Mesothelial cell of epicardium (in vitro differentiated cells): ENCODE data around the gene SPC24. TPM values are rescaled to one million over a fixed set of nuclear protein-coding genes. Genes with fewer than 3 reads are reported as not detected.

Source experiments
- DNase-seq, 2 experiments: peaks; one replicate each; pipeline ENCODE4 v3.0.0; 2021; ENCODE audit warnings: low spot score in 2 of 2; ENCODE audit not compliant: unreplicated experiment in 2 of 2
- H3K27ac Mint-ChIP-seq: 2 replicates; pipeline ENCODE4 v1.8.0; 2021; ENCODE audit warnings: mixed read lengths
- H3K27me3 Mint-ChIP-seq: 2 replicates; pipeline ENCODE4 v1.8.0; 2021; ENCODE audit warnings: low read depth, mixed read lengths
- H3K36me3 Mint-ChIP-seq: 2 replicates; pipeline ENCODE4 v1.8.0; 2021; ENCODE audit warnings: mixed read lengths
- H3K4me1 Mint-ChIP-seq: 2 replicates; pipeline ENCODE4 v1.8.0; 2021; ENCODE audit warnings: mixed read lengths
- H3K4me3 Mint-ChIP-seq: 2 replicates; pipeline ENCODE4 v1.8.0; 2021; ENCODE audit warnings: mild to moderate bottlenecking, moderate library complexity, mixed read lengths
- H3K9me3 Mint-ChIP-seq: 2 replicates; pipeline ENCODE4 v1.8.0; 2021; ENCODE audit warnings: mixed read lengths
- total RNA-seq: library from RNA; stranded (reverse); gene quantifications from 3 replicates; pipeline ENCODE4 v1.2.1, GENCODE V29; 2021
- TF ChIP-seq, protein P1 (sequence below): fragments of 200-600 bp; sonication (generic); IDR thresholded peaks from one replicate; pipeline ENCODE4 v1.5.0; 2021; ENCODE audit warnings: antibody characterized with exemption; ENCODE audit not compliant: unreplicated experiment

The SPC24 gene
- total RNA-seq, 1 donor from 2014 or later = 22.0 TPM

DNA sequence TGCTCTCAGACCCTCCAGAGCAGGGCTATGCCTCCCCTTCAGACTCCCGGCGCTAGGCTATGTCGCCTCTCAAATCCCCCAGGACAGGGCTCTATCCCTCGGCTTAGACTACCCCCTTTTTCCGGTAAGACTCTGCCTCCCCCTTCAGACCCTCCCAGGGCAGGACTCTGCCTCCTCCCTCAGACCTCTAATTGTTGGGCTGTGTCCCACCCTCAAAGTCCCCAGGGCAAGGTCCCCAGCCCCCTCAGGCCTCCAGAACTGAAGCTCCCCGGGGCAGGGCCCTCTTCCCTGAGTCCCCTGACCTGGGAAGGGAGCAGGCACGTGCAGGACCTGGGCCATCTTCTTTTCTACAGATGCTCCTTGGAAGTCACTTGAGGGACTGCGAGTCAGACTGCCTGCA is 38.6 kb upstream of the SPC24 start:
- peaks cover 11% of the 10 kb centered on the region for H3K4me1 Mint-ChIP-seq
- TF ChIP-seq, protein P1, sequence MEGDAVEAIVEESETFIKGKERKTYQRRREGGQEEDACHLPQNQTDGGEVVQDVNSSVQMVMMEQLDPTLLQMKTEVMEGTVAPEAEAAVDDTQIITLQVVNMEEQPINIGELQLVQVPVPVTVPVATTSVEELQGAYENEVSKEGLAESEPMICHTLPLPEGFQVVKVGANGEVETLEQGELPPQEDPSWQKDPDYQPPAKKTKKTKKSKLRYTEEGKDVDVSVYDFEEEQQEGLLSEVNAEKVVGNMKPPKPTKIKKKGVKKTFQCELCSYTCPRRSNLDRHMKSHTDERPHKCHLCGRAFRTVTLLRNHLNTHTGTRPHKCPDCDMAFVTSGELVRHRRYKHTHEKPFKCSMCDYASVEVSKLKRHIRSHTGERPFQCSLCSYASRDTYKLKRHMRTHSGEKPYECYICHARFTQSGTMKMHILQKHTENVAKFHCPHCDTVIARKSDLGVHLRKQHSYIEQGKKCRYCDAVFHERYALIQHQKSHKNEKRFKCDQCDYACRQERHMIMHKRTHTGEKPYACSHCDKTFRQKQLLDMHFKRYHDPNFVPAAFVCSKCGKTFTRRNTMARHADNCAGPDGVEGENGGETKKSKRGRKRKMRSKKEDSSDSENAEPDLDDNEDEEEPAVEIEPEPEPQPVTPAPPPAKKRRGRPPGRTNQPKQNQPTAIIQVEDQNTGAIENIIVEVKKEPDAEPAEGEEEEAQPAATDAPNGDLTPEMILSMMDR = no peak
- H3K4me3 Mint-ChIP-seq = peak overlapping the region; percentile 41
- H3K27me3 Mint-ChIP-seq = no peaks in the 10 kb centered on the region
- peak overlapping the region; percentile 73 for H3K27ac Mint-ChIP-seq
- H3K36me3 Mint-ChIP-seq = peaks cover 14% of the 10 kb centered on the region
- no peaks in the 10 kb centered on the region for H3K9me3 Mint-ChIP-seq
- no peak for DNase-seq

DNA sequence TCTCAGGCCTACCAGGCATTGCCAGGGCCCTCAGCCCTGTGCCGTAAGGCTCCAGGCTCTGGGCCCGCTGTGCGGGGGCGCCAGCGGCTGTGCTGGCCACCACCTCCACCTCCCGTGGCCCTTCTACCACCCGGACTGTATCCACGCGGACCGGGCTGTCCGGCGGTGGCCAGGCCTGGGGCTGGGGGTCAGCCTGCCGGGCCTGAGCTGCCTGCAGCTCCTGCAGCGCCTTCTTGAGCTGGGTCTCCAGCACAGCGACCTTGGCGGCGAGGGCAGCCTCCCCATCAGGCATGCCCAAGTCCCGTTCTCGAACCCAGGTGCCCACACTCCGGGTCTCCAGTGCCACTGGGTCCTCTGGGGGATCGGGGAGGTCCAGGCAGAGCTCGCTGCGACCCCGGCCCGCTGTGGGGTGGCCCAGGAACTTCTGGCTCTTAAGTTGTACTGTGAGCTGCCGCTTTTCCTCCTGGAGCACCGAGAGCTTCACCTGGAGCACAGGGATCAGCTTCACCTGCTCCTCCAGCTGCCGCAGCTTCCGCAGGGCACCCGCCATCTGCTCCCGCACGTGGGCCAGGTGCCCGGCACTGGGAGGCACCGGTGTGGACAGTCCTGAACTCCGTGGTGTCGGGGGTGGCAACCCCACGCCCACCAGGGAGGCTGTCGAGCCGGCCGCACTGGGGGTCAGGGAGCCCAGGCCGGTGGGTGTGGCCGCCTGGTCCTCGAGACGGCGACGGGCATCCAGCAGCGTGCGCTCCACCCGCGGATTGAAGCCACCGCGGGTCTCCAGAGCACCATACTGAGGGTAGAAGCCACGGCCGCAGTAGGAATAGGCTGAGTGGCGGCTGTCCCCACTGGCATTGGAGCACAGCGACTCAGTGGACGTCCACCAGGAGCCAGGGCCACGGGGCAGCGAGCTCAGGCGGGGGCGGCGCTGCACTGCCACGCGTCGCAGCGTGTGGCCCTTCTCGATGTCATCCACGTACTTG is 37.7 kb upstream of the SPC24 start:
- H3K9me3 Mint-ChIP-seq = no peaks in the 10 kb centered on the region
- H3K36me3 Mint-ChIP-seq = peaks cover 14% of the 10 kb centered on the region
- TF ChIP-seq, protein P1 = no peak
- H3K4me1 Mint-ChIP-seq = peaks cover 11% of the 10 kb centered on the region
- H3K27ac Mint-ChIP-seq = no peak overlapping the region
- no peak overlapping the region for H3K4me3 Mint-ChIP-seq
- no peak for DNase-seq
- H3K27me3 Mint-ChIP-seq = no peaks in the 10 kb centered on the region

DNA sequence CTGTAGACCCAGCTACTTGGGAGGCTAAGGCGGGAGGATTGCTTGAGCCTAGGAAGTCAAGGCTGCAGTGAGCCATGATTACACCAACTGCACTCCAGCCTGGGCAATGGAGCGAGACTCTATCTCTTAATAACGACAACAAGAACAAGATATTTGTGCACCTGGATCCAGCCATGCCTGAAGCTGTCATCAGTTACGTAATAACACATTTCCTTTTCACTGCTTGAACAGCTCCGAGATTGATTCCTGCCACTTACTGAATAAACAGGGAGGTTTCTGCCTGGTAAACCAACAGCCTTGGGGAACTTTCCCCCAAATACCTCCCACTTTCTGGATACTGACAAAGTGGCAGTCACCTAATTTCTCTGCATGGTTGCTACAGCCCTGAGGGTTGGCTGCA is 36.4 kb upstream of the SPC24 start:
- no peaks in the 10 kb centered on the region for H3K27me3 Mint-ChIP-seq
- H3K36me3 Mint-ChIP-seq = peaks cover 20% of the 10 kb centered on the region
- H3K9me3 Mint-ChIP-seq = no peaks in the 10 kb centered on the region
- no peak overlapping the region for H3K27ac Mint-ChIP-seq
- TF ChIP-seq, protein P1 = no peak
- DNase-seq = no peak
- no peak overlapping the region for H3K4me3 Mint-ChIP-seq
- peaks cover 11% of the 10 kb centered on the region for H3K4me1 Mint-ChIP-seq

DNA sequence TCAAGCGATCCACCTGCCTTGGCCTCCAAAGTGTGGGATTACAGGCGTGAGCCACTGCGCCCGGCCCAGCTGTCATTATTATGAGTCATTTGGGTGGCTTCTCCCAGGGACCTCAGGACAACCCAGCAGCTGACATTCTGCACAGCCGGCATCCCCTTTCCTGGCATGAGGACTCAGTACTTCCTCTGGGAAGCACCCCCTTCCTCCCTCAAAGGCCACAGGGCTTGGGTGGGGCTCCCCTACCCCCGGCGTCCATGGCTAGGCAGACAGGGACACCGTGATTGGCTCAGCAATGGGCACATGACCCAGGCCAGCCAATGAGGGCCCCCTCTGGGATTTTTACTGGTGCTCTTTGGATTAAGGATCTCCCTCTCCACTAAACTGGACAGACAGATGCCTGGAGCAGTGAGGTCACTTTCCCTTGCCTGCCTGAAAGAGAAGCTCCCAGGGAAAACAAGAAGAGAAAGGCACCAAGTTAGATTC is 35.7 kb upstream of the SPC24 start:
- no peak overlapping the region for H3K4me3 Mint-ChIP-seq
- no peak overlapping the region for H3K27ac Mint-ChIP-seq
- DNase-seq = no peak
- H3K4me1 Mint-ChIP-seq = peaks cover 11% of the 10 kb centered on the region
- no peaks in the 10 kb centered on the region for H3K9me3 Mint-ChIP-seq
- peaks cover 24% of the 10 kb centered on the region for H3K36me3 Mint-ChIP-seq
- TF ChIP-seq, protein P1 = no peak
- H3K27me3 Mint-ChIP-seq = no peaks in the 10 kb centered on the region

DNA sequence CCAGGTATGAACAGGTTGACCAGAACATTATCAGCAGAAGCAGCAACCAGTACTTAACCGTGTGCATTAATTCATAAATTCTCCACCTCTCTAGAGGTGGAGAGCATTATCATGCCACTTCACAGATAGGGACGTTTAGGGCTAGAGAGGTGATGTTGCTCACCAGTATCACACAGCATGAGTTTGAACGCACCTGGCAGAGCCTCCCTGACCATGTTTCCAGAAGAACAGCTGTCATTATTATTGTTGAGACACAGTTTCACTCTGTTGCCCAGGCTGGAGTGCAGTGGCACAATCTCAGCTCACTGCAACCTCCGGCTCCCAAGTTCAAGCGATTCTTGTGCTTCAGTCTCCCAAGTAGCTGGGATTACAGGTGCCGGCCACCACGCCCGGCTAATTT is 34.9 kb upstream of the SPC24 start:
- Mint-ChIP-seq H3K27me3 (no peaks in the 10 kb centered on the region), H3K9me3 (no peaks in the 10 kb centered on the region), H3K4me1 (peaks cover 10% of the 10 kb centered on the region), H3K4me3 (no peak overlapping the region), H3K27ac (peak overlapping the region; percentile 48), H3K36me3 (peaks cover 25% of the 10 kb centered on the region)
- TF ChIP-seq, protein P1 = no peak
- no peak for DNase-seq
